ENCODE measurements around the gene ZNF784. TPM values are rescaled to one million over a fixed set of nuclear protein-coding genes. Genes with fewer than 3 reads are reported as not detected.

ZNF784 gene
- total and polyA plus RNA-seq, 2 of the 4 experiments (the other 2 are of a cell fraction): 2.5 to 3.7 TPM

DNA sequence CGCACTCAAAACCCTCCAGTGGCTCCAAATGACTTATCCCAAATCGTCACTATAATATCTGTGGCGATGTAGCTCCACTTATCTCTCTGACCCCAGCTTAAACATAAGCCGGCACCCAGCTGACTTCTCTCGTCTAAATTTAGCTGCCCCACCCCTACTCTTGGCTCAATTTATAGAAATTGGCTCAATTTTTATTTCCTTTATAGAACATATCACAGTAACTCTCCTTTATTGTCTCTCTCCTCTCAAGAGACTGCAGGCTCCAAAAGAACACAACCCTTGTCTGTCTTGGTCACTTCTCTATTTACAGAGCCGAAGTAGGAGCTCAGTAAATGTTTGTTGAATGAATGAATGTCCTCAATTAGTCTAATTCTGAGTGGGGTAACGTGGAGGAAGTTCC, 805 bp downstream of the ZNF784 start:
- Histone ChIP-seq H2BK20ac (ENCODE audit: low read depth, low read length) (no peak overlapping the region), H4K20me1 (ENCODE audit: insufficient read depth, low read length) (peaks cover 8% of the 10 kb centered on the region; the same call in 1 of the 2 replicates), H2AK5ac (ENCODE audit: low read depth, low read length) (no peak overlapping the region), H2AK9ac (replicated peaks; ENCODE audit: low read depth, low read length, poor library complexity) (no peak overlapping the region), H3K4ac (ENCODE audit: low read depth, low read length) (no peak overlapping the region), H3K4me2 (ENCODE audit: low read depth, low read length) (no peak overlapping the region; the same call in 1 of the 2 replicates), H3K27ac (ENCODE audit: insufficient read depth, low read length) (no peak overlapping the region), H3K79me1 (ENCODE audit: low read depth in 1 of 2, low read length in 2 of 2) (peaks cover 9 to 37% of the 10 kb centered on the region in 2 experiments), H3K56ac (ENCODE audit: extremely low read depth, insufficient read depth, low read length) (no peak overlapping the region), H4K5ac (ENCODE audit: low read depth, low read length) (no peak overlapping the region), H2BK5ac (ENCODE audit: low read depth, low read length, poor library complexity, severe bottlenecking) (no peak overlapping the region), H3K18ac (ENCODE audit: low read depth, low read length) (no peak overlapping the region), H3K9ac (ENCODE audit: low read depth, low read length) (no peak overlapping the region), H2AFZ (replicated peaks; ENCODE audit: low read length, poor library complexity) (no peak overlapping the region), H3K36me3 (ENCODE audit: control insufficient read depth, insufficient read depth, low read length) (peaks cover 13% of the 10 kb centered on the region; the same call in 1 of the 2 replicates), H3K27me3 (ENCODE audit: control insufficient read depth, insufficient read depth, low read length) (no peaks in the 10 kb centered on the region), H2BK120ac (ENCODE audit: low read depth, low read length) (no peak overlapping the region), H2BK15ac (ENCODE audit: low read depth, low read length) (no peak overlapping the region), H3K9me3 (ENCODE audit: control insufficient read depth, insufficient read depth, low read length) (no peaks in the 10 kb centered on the region), H3K9me1 (ENCODE audit: insufficient read depth, low read length) (peaks cover 13% of the 10 kb centered on the region; the same call in 1 of the 2 replicates), H3K4me3 (ENCODE audit: insufficient read depth, low read depth, low read length) (no peak overlapping the region), H4K91ac (ENCODE audit: insufficient read depth, low read depth, low read length) (no peak overlapping the region), H3K14ac (replicated peaks; ENCODE audit: low read depth, low read length) (no peak overlapping the region), H3K4me1 (ENCODE audit: control insufficient read depth, insufficient read depth, low read length) (peaks cover 11% of the 10 kb centered on the region), H3K23ac (ENCODE audit: low read depth, low read length) (no peak overlapping the region), H4K8ac (ENCODE audit: low read depth in 2 of 2, low read length in 2 of 2) (no peak overlapping the region)
- DNase-seq (no peak), ATAC-seq (ENCODE audit: low read depth) (no peak)
- BruUV-seq (replicated peaks): no TSS peak
- ChIA-PET POLR2A (ENCODE audit: unreplicated experiment) (no interaction called here), CTCF (interaction anchor here (2.0 kb wide), 1 partner anchor 17 kb away, joined by 6 read pairs; no protein-coding TSS in a partner anchor)
- WGBS, 2 experiments (ENCODE audit: extremely low coverage in 2 of 2, insufficient read length in 1 of 2): 66% methylated on average over 5 of the region's 7 CpGs; no CpG with 5 or more reads in 1 of the 2 experiments
- TF ChIP-seq CHD1 (IDR thresholded peaks at IDR 0.05; ENCODE audit: low read depth, low read length) (no peak), RAD21 (IDR thresholded peaks at IDR 0.05; ENCODE audit: low read length) (no peak), NFE2L2 (IDR thresholded peaks at IDR 0.05; ENCODE audit: low read depth, low read length) (no peak), MAFK (IDR thresholded peaks at IDR 0.05; ENCODE audit: low read depth, low read length) (no peak), MXI1 (IDR thresholded peaks at IDR 0.05; ENCODE audit: borderline replicate concordance, low read depth, low read length) (no peak), POLR2A (IDR thresholded peaks at IDR 0.05; ENCODE audit: low read depth, low read length) (no peak), RFX5 (IDR thresholded peaks at IDR 0.05; ENCODE audit: low read depth, low read length) (no peak)
- TF ChIP-seq, protein P1, sequence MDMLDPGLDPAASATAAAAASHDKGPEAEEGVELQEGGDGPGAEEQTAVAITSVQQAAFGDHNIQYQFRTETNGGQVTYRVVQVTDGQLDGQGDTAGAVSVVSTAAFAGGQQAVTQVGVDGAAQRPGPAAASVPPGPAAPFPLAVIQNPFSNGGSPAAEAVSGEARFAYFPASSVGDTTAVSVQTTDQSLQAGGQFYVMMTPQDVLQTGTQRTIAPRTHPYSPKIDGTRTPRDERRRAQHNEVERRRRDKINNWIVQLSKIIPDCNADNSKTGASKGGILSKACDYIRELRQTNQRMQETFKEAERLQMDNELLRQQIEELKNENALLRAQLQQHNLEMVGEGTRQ (IDR thresholded peaks at IDR 0.05; ENCODE audit: low read depth, low read length): no peak
- TF ChIP-seq, protein P2, sequence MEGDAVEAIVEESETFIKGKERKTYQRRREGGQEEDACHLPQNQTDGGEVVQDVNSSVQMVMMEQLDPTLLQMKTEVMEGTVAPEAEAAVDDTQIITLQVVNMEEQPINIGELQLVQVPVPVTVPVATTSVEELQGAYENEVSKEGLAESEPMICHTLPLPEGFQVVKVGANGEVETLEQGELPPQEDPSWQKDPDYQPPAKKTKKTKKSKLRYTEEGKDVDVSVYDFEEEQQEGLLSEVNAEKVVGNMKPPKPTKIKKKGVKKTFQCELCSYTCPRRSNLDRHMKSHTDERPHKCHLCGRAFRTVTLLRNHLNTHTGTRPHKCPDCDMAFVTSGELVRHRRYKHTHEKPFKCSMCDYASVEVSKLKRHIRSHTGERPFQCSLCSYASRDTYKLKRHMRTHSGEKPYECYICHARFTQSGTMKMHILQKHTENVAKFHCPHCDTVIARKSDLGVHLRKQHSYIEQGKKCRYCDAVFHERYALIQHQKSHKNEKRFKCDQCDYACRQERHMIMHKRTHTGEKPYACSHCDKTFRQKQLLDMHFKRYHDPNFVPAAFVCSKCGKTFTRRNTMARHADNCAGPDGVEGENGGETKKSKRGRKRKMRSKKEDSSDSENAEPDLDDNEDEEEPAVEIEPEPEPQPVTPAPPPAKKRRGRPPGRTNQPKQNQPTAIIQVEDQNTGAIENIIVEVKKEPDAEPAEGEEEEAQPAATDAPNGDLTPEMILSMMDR (conservative IDR thresholded peaks at IDR 0.05; ENCODE audit: low read depth, low read length): no peak
- in situ Hi-C loops (cut with MboI; ENCODE audit: low sequenced_read_pairs): no loop called here
- dilution Hi-C loops (cut with HindIII; ENCODE audit: low sequenced_read_pairs, unreplicated experiment): no loop called here
- intact Hi-C loops (cut with micrococcal nuclease): no loop called here

Data from IMR-90 (cell line).